GM19467 (cell line): Measurements from ENCODE around the gene IZUMO4.
A peak's percentile ranks its signal among the peaks of the same experiment; 100 is the strongest.
"Not testable (repeated sequence)": the region's sequence is repeated elsewhere in the genome, so short reads cannot be mapped to it uniquely, and the experiment has no call there.

Source experiments
- ATAC-seq: cut with Tn5 transposase; IDR thresholded peaks from one replicate; pipeline ENCODE4 v1.9.1; 2021; ENCODE audit warnings: mild to moderate bottlenecking, moderate library complexity; ENCODE audit not compliant: unreplicated experiment

Gene IZUMO4

DNA sequence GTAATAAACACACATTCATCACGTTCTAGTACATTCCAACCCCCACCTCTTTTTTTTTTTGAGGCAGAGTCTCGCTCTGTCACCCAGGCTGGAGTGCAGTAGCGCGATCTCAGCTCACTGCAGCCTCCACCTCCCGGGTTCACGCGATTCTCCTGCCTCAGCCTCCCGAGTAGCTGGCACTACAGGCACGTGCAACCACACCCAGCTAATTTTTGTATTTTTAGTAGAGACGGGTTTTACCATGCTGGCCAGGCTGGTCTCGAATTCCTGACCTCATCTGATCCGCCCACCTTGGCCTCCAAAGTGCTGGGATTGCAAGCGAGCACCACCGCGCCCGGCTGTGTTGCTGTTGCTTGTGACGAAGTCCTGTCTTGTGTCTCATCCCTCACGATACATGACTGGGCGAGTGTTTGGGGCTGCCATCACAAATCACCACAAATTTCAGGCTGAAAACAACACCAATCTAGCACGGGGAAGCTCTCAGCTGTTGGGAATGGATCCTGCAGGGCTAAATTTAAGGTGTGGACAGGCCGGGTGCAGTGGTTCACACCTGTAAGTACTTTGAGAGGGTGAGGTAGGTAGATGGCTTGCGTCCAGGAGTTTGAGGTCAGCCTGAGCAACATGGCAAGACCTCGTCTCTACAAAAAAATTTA lies 16.3 kb upstream of the IZUMO4 start:
- ATAC-seq: no peak

DNA sequence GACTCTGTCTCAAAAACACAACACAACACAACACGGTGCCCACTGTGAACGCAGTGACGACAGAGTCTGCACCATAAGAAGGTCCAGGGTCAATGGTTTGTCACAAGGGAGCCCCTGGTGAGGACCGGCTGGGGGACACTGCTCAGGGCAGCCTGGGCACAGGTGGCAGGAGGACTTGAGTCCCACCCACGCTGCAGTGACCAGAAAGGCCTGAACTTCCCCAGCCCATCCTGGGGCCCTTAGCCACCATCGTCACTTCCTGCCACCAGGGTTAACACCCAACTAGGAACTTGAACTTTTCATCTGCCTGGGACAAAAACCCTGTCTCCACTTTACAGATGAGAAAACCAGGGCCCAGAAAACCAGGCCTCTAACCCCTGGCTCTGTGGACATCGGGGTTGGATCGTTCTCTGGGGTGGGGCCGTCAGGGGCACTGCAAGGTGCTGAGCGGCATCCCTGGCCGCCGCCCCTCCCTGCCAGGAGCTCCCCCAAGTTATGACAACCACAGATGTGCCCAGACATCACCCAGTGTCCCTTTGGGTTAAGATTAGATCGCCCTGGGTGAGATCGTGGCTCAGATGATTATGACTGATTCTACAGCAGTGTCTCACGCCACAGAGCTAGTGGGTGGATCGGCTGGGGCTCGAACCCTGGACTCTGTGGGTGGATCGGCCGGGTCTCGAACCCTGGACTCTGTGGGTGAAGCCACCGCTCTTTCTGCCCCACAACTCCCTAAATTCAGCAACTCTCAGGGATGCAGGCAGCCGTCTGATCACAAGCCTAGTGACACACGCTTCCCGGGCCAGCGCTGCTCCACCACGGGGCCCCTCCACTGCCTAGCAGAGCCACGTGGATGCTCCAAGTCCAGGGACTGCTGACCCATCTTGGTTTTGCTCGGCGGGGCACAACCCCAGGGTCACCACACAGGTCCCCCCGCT lies 14.6 kb upstream of the IZUMO4 start:
- ATAC-seq: no peak

- ATAC-seq: no peak
Observed at GRCh38 chr19:2083174-2083854, 13.4 kb upstream of the IZUMO4 start.

DNA sequence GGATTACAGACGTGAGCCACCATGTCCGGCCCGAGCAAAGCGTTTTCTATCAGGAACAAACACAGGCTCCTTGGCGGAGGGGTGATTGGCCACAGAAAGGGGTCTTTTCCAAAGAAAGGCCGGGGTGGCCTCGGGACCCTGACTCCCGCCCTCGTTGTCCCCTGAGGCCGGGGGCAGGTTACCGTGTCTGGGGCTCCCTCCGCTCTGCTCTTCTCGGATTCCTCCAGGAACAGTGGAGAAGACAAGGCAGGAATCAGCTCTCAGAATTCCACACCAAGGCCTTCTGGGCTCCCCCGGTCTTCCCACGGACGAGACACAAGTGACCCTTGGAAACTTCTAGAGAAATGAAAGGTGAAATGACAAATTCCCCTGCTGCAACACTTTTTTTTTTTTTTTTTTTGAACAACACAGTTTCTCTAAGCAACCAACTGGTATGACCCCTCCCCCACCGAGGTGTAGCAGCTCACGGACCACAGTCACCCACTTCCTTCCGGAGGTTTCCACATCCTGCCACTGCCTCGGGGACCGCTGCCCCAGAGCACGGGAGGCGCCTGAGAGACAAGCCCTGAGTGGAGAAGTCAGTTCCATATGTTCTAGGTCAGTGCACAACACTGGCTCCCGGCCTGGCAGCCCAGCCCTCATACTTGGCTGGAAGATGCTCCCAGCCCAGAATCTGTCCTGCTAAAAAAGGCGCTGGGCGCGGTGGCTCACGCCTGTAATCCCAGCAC lies 11.6 kb upstream of the IZUMO4 start:
- peak; percentile 31 for ATAC-seq

DNA sequence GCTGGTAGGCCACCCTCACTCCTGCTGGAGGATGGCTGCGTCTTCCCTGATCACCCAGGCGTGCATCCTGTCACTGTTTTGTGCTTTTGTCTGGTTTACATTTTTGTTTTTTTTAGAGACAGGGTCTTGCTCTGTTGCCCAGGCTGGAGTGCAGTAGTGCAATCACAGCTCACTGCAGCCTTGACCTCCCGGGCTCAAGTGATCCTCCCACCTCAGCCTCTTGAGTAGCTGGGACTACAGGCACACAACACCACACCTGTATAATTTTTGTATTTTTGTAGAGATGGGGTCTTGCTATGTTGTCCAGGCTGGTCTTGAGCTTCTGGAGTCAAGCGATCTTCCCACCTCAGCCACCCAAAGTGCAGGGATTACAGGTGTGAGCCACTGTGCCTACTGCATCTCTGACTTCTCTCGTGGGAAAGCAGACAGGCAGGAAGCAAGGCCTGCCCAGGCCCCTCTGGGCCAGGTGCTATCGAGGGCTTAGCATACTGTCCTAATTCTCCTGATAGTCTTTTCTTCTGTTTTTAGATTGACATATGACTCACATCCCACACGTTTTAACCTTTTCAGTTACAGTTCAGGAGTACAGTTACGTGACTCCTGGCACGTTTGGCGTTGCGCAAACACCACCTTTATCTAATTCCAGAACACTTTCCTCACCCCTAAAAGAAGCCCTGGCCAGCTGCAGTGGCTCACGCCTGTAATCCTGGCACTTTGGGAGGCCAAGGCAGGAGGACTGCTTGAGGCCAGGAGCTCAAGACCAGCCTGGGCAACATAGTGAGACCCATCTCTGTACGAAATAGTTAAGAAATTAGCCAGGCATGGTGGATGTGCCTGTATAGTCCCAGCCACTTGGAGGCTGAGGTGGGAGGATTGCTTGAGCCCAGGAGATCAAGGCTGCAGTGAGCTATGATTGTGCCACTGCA lies 9.8 kb upstream of the IZUMO4 start:
- ATAC-seq: not testable (repeated sequence)

GRCh38 chr19:2087621-2088100 lies 9.1 kb upstream of the IZUMO4 start:
- no peak for ATAC-seq

GRCh38 chr19:2089001-2089711 lies 7.6 kb upstream of the IZUMO4 start:
- no peak for ATAC-seq

GRCh38 chr19:2089727-2090053 lies 7.0 kb upstream of the IZUMO4 start:
- ATAC-seq: no peak

GRCh38 chr19:2091926-2092525 lies 4.7 kb upstream of the IZUMO4 start:
- ATAC-seq: not testable (repeated sequence)

GRCh38 chr19:2096034-2096479 lies 658 bp upstream of the IZUMO4 start, which contains the start of gene MOB3A:
TSS of gene MOB3A (minus strand) at chr19:2096326. CDS start at chr19:2078560, 17,766 bp downstream.
- peak; percentile 30 for ATAC-seq

DNA sequence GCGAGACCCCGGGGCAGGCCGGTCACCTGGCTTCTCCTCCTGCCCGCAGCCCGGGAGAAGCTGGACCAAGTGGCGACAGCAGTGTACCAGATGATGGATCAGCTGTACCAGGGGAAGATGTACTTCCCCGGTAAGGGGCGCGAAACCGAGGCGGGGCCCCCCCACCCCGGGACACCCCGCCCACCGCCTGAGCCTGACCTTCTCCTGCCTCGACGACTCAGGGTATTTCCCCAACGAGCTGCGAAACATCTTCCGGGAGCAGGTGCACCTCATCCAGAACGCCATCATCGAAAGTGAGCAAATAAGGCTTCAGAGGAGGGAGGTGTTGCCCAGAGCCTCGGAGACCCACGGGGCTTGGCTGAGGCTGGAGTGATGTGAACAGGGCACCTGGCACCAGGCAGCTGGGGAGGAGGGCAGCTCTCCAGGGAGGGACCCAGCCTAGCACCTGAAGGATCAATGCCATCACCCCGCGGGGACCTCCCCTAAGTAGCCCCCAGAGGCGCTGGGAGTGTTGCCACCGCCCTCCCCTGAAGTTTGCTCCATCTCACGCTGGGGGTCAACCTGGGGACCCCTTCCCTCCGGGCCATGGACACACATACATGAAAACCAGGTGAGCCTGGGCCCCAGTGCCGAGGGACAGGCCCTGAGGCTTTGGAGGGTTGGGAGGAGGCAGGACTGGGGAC lies 629 bp downstream of the IZUMO4 start:
- peak; percentile 1 for ATAC-seq

GRCh38 chr19:2097886-2098327 lies 1.2 kb downstream of the IZUMO4 start:
- ATAC-seq: no peak

GRCh38 chr19:2099054-2099501 lies 2.4 kb downstream of the IZUMO4 start:
- no peak for ATAC-seq

DNA sequence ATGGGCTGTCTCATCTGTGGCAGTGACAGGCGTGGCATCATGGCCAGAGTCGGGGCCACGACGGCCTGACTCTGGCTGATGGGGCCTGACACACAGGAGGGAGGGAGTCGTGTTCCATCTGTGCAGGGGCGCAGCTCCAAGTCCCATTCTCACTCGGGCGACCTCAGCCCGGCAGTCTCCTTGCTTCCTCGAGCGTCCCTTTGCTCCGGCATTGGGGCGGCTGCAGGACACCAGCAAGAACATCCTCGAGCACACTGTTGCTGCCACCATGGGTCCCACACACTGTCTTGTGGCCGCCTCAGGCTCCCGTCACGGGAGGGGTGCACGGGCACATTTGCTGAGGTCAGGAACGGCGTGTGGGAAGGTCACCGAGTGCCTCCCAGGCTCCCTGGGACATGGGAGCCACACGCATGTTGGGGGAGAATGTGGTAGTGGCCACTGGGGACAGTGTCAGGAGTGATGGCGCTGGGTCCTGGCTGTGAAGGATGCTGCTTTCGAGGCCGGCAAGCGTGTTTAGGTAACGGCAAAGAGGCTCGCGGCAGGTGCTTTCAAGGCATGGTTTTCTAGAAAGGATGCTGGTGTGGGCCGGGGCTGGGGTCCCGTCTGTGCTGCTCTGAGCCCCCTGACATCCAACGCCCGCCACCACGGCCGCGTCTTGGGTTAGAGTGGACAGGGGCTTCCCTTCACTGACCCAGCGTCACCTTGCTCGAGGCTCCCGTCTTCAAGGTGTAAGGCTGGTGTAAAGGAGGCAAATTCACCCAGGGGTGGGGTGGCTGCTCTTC lies 3.4 kb downstream of the IZUMO4 start:
- ATAC-seq: no peak

- ATAC-seq: no peak
Observed at GRCh38 chr19:2100719-2101061, 4.0 kb downstream of the IZUMO4 start.

DNA sequence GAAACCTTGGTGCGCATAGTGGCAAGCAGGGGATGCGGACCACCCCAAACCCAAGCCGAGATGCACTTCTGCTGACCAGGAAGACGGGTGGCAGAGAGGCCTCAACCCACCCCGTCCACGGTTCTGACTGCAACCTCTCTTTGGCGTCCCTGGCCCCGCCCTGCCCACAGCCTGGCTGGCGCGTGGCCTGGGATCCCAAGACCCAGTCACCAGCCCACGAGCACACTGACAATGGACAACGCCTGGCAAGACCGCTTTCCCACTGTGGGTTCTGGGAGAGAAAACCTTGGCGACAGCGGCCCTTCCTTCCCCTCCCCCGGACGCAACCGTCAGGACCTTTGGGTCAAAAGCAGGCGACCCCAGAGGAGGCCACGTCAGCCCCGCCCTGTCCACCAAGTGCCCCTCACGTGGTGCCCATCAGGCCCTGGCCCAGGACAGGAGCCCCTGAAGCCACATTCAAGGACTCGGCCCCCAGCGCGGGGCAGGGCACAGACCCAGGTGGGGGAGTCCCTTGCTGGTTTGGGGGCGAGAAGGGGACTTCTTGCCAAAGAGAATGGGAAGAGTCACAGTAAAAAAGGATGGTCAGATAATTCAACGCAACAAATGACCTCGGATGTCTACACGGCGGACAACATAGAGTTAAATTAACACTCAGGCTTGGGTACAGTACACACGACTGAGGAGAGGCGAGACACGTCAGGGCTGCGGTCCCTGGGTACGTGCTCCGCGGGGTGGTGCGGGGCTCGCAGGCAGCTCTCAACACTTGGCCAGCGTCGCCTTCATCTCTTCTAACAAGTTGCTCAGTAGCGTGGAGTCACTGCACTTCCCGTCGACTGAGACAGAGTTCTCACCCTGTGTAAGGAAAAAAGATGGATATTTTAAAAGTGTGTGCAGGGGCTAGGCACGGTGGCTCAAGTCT lies 5.0 kb downstream of the IZUMO4 start:
- no peak for ATAC-seq
